ENCODE data around the gene FAM185A. TPM values are rescaled to one million over a fixed set of nuclear protein-coding genes. Genes with fewer than 3 reads are reported as not detected.

The FAM185A gene
- total RNA-seq, 2 experiments from 2014 or later, result 7.9 to 10.0 TPM

DNA sequence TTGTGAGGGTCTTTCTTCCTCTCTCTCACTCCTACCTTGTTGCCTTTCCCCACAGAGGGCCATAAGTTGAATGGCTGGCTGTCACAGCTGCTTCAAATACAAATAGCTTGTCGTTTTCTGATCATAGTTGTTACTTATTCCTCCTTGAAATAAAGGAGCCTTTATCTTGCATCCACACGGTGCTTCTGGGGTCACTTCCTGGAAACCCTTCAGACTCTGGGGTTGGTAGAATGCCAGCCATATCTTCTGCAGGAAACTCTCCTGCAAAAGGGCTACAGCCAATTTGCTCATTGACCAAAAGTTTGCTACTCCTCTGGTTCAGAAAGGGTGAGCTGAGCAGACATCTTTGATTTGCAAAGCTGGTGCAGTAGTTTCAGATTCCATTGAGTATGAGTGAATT, 70.4 kb downstream of the FAM185A start:
- DNase-seq, result no peak
- H3K4me3 Mint-ChIP-seq, result no peak overlapping the region
- TF ChIP-seq, protein P1, sequence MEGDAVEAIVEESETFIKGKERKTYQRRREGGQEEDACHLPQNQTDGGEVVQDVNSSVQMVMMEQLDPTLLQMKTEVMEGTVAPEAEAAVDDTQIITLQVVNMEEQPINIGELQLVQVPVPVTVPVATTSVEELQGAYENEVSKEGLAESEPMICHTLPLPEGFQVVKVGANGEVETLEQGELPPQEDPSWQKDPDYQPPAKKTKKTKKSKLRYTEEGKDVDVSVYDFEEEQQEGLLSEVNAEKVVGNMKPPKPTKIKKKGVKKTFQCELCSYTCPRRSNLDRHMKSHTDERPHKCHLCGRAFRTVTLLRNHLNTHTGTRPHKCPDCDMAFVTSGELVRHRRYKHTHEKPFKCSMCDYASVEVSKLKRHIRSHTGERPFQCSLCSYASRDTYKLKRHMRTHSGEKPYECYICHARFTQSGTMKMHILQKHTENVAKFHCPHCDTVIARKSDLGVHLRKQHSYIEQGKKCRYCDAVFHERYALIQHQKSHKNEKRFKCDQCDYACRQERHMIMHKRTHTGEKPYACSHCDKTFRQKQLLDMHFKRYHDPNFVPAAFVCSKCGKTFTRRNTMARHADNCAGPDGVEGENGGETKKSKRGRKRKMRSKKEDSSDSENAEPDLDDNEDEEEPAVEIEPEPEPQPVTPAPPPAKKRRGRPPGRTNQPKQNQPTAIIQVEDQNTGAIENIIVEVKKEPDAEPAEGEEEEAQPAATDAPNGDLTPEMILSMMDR (IDR thresholded peaks at IDR 0.05), result no peak
- ChIA-PET CTCF (no interaction called here), POLR2A (no interaction called here)
- intact Hi-C loops (cut with micrococcal nuclease), result no loop called here
- H3K9me3 Mint-ChIP-seq, result no peaks in the 10 kb centered on the region
- no peaks in the 10 kb centered on the region for H3K27me3 Mint-ChIP-seq
- H3K4me1 Mint-ChIP-seq (ENCODE audit: low read depth), result peaks cover 1% of the 10 kb centered on the region
- H3K27ac Mint-ChIP-seq, result no peak overlapping the region
- peaks cover 6% of the 10 kb centered on the region for H3K36me3 Mint-ChIP-seq (ENCODE audit: low read depth)
- no peak for ATAC-seq

DNA sequence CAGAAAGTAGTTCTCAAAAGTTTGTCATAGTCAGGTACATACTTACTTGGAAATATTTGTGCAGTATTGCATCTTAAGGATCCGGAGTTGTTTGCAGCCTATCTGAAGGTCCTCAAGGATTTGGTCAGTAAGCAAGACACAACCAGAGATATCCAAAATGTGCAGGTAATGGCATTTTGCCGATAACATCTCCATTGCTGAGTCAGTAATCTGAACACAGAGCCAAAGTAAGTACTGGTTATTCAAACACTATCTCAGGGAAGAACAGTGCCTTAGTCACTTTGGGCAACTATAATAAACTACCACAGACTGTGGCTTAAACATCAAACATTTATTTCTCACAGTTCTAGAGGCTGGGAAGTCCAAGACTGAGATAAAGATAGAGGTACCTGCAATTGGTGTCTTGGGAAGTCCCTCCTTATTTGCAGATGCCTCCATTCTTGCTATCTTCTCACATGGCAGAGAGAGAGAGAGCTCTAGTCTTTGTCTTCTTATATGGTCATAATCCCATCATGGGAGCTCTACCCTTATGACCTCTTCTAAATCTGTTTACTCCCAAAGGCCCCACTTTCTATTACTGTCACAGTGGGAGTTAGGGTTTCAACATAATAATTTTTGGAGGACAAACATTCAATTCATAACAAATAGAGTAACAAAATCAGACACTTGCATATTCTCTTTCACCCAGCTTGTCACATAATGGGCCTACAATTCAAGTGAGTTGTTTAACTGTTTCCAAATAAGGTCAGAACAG, 73.4 kb downstream of the FAM185A start:
- H3K27ac Mint-ChIP-seq, result no peak overlapping the region
- ChIA-PET POLR2A (no interaction called here), CTCF (no interaction called here)
- DNase-seq, result no peak
- no peaks in the 10 kb centered on the region for H3K9me3 Mint-ChIP-seq
- H3K4me1 Mint-ChIP-seq (ENCODE audit: low read depth), result no peaks in the 10 kb centered on the region
- H3K36me3 Mint-ChIP-seq (ENCODE audit: low read depth), result peaks cover 3% of the 10 kb centered on the region
- no peak for ATAC-seq
- no peak overlapping the region for H3K4me3 Mint-ChIP-seq
- intact Hi-C loops (cut with micrococcal nuclease), result no loop called here
- H3K27me3 Mint-ChIP-seq, result no peaks in the 10 kb centered on the region
- TF ChIP-seq, protein P1 (IDR thresholded peaks at IDR 0.05), result no peak

DNA sequence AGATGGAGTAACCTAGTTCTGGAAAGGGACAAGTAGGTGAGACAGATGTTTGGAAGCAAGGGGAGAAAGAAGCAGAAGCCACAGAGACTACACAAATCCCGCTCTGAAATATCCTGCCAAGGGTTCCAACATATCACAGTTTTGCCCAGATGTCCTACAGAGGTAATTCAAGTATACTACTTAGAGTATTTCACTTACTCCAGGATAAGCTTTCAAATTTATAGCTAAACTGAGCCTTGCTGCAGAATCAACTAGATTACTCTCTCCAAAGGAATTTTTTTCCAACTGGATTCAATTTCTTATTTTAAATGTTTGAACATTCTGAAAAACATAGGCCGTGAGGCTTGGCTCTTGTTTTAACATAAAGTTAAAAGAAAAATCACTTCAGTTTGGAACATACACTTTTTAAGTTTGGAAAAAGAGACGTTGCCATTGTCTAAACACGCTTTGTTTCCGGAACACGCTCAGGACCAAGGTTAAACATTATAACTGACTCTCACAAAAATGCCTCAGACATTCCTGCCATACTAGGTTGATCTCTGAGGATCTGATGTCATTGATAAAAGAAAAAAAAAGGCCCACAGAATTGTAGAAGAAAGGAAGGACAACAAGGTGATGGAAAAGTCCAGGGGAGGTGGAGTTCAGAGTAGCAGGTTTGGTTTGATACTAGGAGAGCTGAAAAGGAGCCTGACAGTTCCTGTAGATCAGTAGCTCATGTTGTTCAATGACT, 74.8 kb downstream of the FAM185A start:
- ChIA-PET POLR2A (no interaction called here), CTCF (interaction anchor here (0.6 kb wide), 1 partner anchor 287 kb away, joined by 3 read pairs; no protein-coding TSS in a partner anchor)
- intact Hi-C loops (cut with micrococcal nuclease), result no loop called here
- no peak overlapping the region for H3K4me3 Mint-ChIP-seq
- no peaks in the 10 kb centered on the region for H3K27me3 Mint-ChIP-seq
- H3K4me1 Mint-ChIP-seq (ENCODE audit: low read depth), result no peaks in the 10 kb centered on the region
- peaks cover 10% of the 10 kb centered on the region for H3K36me3 Mint-ChIP-seq (ENCODE audit: low read depth)
- TF ChIP-seq, protein P1 (IDR thresholded peaks at IDR 0.05), result no peak
- ATAC-seq (no peak), DNase-seq (no peak)
- H3K27ac Mint-ChIP-seq, result no peak overlapping the region
- no peaks in the 10 kb centered on the region for H3K9me3 Mint-ChIP-seq

DNA sequence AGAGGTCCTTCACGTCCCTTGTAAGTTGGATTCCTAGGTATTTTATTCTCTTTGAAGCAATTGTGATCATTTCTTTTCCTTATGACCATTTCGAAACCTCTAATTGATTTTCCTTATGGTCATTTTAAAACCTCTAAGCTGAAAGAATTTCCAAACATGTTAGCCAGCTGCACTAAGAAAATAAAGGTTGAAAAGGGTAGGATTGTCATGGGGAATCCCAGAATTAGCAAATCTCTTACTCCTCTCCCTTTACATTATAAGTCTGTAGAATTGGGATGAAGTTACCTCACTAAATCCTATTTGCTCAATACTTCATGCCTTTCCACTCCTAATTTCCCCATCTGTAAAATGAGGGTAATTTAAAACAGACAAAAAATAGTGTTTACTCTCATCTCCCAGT, 79.5 kb downstream of the FAM185A start:
- peaks cover 15% of the 10 kb centered on the region for H3K36me3 Mint-ChIP-seq (ENCODE audit: low read depth)
- intact Hi-C loops (cut with micrococcal nuclease), result no loop called here
- no peaks in the 10 kb centered on the region for H3K9me3 Mint-ChIP-seq
- no peak for DNase-seq
- TF ChIP-seq, protein P1 (IDR thresholded peaks at IDR 0.05), result no peak
- POLR2A ChIA-PET, result no interaction called here
- no peaks in the 10 kb centered on the region for H3K27me3 Mint-ChIP-seq
- CTCF ChIA-PET, result no interaction called here
- H3K4me1 Mint-ChIP-seq (ENCODE audit: low read depth), result no peaks in the 10 kb centered on the region
- H3K27ac Mint-ChIP-seq, result no peak overlapping the region
- ATAC-seq, result no peak
- no peak overlapping the region for H3K4me3 Mint-ChIP-seq

DNA sequence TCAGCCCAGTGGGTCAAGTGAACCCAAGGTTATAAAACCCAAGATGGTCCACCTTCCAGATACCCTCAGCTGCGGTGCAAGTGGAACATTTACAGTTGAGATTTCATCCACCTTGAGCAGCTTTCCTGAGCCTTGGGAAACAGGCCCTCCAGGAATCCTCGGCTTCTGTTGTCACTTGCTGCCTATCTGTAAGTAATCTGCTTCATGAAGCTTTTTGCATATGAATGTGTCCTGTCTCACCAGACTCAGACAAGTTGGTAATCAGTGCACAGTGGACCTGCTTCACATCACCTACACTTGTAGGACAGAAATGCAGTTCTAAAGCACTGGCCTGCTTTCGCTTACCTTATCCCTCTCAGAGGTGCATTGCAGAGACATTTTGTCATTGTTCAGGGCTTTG, 80.3 kb downstream of the FAM185A start:
- Mint-ChIP-seq H3K36me3 (ENCODE audit: low read depth) (peaks cover 15% of the 10 kb centered on the region), H3K27ac (no peak overlapping the region), H3K9me3 (no peaks in the 10 kb centered on the region), H3K27me3 (no peaks in the 10 kb centered on the region), H3K4me1 (ENCODE audit: low read depth) (no peaks in the 10 kb centered on the region), H3K4me3 (no peak overlapping the region)
- POLR2A ChIA-PET, result no interaction called here
- TF ChIP-seq, protein P1 (IDR thresholded peaks at IDR 0.05), result no peak
- CTCF ChIA-PET, result no interaction called here
- ATAC-seq, result no peak
- no peak for DNase-seq
- intact Hi-C loops (cut with micrococcal nuclease), result no loop called here

Measured in activated CD8-positive, alpha-beta T cell treated with anti-CD3 and anti-CD28 coated beads for 36 hours (primary cell).